HG03457 (cell line): Measurements from ENCODE around the gene NUP93.
"Not testable (repeated sequence)": the region's sequence is repeated elsewhere in the genome, so short reads cannot be mapped to it uniquely, and the experiment has no call there.

Experiments used
- ATAC-seq: cut with Tn5 transposase; IDR thresholded peaks from one replicate; pipeline ENCODE4 v1.9.1; 2021; ENCODE audit warnings: moderate number of reproducible peaks; ENCODE audit not compliant: unreplicated experiment

NUP93 gene

GRCh38 chr16:56774016-56774680 lies 44.2 kb downstream of the NUP93 start:
- ATAC-seq, result no peak

GRCh38 chr16:56775162-56775561 lies 45.2 kb downstream of the NUP93 start:
- ATAC-seq, result no peak

GRCh38 chr16:56776562-56776961 lies 46.6 kb downstream of the NUP93 start:
- ATAC-seq, result no peak

GRCh38 chr16:56777001-56777400 lies 47.1 kb downstream of the NUP93 start:
- no peak for ATAC-seq

- ATAC-seq, result no peak
These were observed 47.6 kb downstream of the NUP93 start for GRCh38 chr16:56777482-56777881.

- no peak for ATAC-seq
These were observed 50.0 kb downstream of the NUP93 start for GRCh38 chr16:56779906-56780305.

GRCh38 chr16:56780646-56781045 lies 50.7 kb downstream of the NUP93 start:
- no peak for ATAC-seq

GRCh38 chr16:56781528-56781961 lies 51.6 kb downstream of the NUP93 start:
- no peak for ATAC-seq

- no peak for ATAC-seq
These were observed 53.4 kb downstream of the NUP93 start for GRCh38 chr16:56783344-56783743.

- ATAC-seq, result no peak
These were observed 55.4 kb downstream of the NUP93 start for GRCh38 chr16:56785317-56785716.

- ATAC-seq, result no peak
These were observed 57.2 kb downstream of the NUP93 start for GRCh38 chr16:56787167-56787566.

- no peak for ATAC-seq
These were observed 58.5 kb downstream of the NUP93 start for GRCh38 chr16:56788435-56788834.

GRCh38 chr16:56789360-56789759 lies 59.4 kb downstream of the NUP93 start:
- ATAC-seq, result no peak

- no peak for ATAC-seq
These were observed 63.0 kb downstream of the NUP93 start for GRCh38 chr16:56792967-56793366.

- no peak for ATAC-seq
These were observed 63.6 kb downstream of the NUP93 start for GRCh38 chr16:56793492-56793891.

GRCh38 chr16:56795011-56795410 lies 65.1 kb downstream of the NUP93 start:
- no peak for ATAC-seq

GRCh38 chr16:56797038-56797437 lies 67.1 kb downstream of the NUP93 start:
- ATAC-seq, result not testable (repeated sequence)

GRCh38 chr16:56797861-56798260 lies 67.9 kb downstream of the NUP93 start:
- no peak for ATAC-seq

GRCh38 chr16:56798955-56799354 lies 69.0 kb downstream of the NUP93 start:
- ATAC-seq, result no peak

GRCh38 chr16:56800355-56800754 lies 70.4 kb downstream of the NUP93 start:
- ATAC-seq, result no peak

GRCh38 chr16:56801762-56802161 lies 71.8 kb downstream of the NUP93 start:
- no peak for ATAC-seq

GRCh38 chr16:56807011-56807675 lies 77.2 kb downstream of the NUP93 start:
- ATAC-seq, result no peak

GRCh38 chr16:56807676-56808067 lies 77.7 kb downstream of the NUP93 start:
- ATAC-seq, result not testable (repeated sequence)
